GM15510 (cell line): ENCODE results near the gene AIFM2.

ENCODE experiments used
- POLR2A ChIP-seq: IDR thresholded peaks from 3 replicates; pipeline ENCODE4 v1.6.1; 2011; ENCODE audit warnings: borderline replicate concordance; ENCODE audit not compliant: insufficient read length; ENCODE audit errors: extremely low read depth

AIFM2 gene

GRCh38 chr10:70118196-70118595 lies 14.4 kb downstream of the AIFM2 start:
- TF ChIP-seq POLR2A = no peak

GRCh38 chr10:70117646-70118045 lies 15.0 kb downstream of the AIFM2 start:
- TF ChIP-seq POLR2A = no peak

- no peak for TF ChIP-seq POLR2A
These were observed 16.5 kb downstream of the AIFM2 start for GRCh38 chr10:70115948-70116682.

- no peak for TF ChIP-seq POLR2A
These were observed 17.7 kb downstream of the AIFM2 start for GRCh38 chr10:70114902-70115301.

GRCh38 chr10:70112071-70112470 lies 20.6 kb downstream of the AIFM2 start:
- no peak for TF ChIP-seq POLR2A

- TF ChIP-seq POLR2A = no peak
These were observed 21.1 kb downstream of the AIFM2 start for GRCh38 chr10:70111496-70111895.

GRCh38 chr10:70109064-70109729 lies 23.4 kb downstream of the AIFM2 start:
- no peak for TF ChIP-seq POLR2A

- TF ChIP-seq POLR2A = no peak
These were observed 25.4 kb downstream of the AIFM2 start for GRCh38 chr10:70106958-70107791.

- no peak for TF ChIP-seq POLR2A
These were observed 31.0 kb downstream of the AIFM2 start for GRCh38 chr10:70101668-70102067.

GRCh38 chr10:70098271-70098670 lies 34.4 kb downstream of the AIFM2 start:
- TF ChIP-seq POLR2A = no peak

- TF ChIP-seq POLR2A = no peak
These were observed 35.2 kb downstream of the AIFM2 start for GRCh38 chr10:70097459-70097858.

- TF ChIP-seq POLR2A = no peak
These were observed 35.8 kb downstream of the AIFM2 start for GRCh38 chr10:70096705-70097420.

GRCh38 chr10:70096016-70096704 lies 36.5 kb downstream of the AIFM2 start:
- TF ChIP-seq POLR2A = no peak

- TF ChIP-seq POLR2A = no peak
These were observed 38.4 kb downstream of the AIFM2 start for GRCh38 chr10:70094250-70094649.
